Stimulated activated CD8-positive, alpha-beta memory T cell treated with anti-CD3 and anti-CD28 coated beads, Interleukin-12 subunit alpha, Interleukin-12 subunit beta, amount 100 ng/mL, for 24 hours (primary cell): ENCODE data around the gene SEMA3F.
A peak's percentile ranks its signal among the peaks of the same experiment; 100 is the strongest.

ENCODE experiments used
- DNase-seq: peaks from one replicate; pipeline ENCODE4 v3.0.0-alpha.2; 2020; ENCODE audit errors: extremely low read depth

The SEMA3F gene

DNA sequence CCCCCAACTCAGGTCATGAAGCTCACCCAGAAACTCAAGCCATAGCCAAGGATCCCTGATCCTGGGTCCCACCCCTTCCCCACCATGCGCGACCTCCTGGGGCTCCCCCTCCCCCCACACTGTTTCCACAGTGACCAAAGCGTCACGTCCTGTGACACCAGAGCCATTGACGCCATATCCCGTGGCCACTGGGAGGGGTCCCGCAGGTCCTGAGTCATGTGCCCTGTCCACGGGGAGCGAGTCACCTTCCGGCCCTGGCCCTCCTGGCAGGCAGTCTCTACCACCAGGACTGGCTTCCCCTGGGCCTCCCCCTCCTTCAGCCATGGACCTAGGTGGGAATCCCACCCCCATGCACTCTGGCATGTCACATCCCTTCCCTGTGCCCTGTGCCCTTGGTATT lies 15.6 kb downstream of the SEMA3F start:
- DNase-seq, result no peak

DNA sequence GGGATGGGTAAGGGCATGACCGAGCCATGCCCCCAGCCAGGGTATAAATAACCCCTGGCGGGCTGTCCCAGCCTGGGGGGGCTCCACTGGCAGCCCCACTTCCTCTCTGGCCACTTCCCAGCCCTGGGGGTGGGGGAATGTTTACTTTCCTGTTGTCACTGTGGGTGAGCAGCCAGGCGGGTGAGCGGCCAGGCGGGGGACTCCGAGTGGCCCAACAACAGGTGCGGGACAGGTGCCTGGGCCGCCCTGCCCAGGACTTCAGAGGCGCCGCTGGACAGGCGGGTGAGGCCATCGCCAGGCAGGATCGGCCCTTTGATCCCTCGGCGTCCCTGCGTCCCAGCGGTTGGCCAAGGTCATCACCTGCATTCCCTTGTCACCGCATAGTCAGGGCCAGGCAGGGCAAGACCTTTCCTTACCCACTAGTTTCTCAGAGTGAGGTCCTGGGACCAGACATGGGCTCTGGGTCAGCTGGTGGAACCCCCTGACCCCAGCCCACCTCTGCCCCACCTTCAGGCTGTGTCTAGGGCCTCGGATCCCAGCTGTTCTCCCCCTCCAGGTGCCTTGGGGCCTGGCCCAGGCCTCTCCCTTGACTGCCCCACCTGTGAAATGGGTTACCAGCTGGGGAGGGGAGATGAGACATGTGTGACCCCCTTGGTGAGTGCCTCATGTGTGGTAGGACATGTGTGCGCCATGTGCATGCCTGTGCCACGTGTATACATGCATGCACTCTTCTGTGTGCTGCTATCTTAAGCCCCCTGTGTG lies 16.6 kb downstream of the SEMA3F start:
- no peak for DNase-seq

DNA sequence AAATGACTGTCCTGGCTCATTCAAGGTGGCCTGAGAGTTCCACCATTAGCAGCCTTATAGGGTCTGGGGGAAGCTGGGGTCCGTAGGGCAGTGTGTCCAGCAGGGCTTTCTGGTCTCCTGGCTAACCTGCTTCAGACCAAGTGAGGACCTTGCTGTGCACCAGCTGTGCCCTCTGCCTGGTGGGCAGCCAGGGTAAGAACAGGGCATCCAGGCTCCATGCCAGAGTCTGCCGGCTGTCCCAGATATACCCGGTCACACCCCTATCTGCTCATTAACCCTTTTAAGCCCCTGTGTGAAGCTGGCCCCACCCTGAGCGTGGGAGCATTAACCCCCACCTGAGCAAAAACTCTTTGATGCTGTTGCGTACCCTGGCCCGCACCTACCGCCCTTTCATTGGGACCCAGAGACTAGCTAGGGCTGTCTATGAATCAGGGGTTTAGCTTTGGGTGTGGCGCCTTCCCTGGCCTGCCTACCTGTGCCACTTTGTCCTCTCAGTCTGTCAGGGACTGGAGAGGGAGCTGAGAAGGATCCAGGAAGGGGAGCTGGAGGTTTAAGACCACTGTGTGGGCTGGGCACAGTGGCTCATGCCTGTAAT lies 17.6 kb downstream of the SEMA3F start:
- DNase-seq, result no peak

DNA sequence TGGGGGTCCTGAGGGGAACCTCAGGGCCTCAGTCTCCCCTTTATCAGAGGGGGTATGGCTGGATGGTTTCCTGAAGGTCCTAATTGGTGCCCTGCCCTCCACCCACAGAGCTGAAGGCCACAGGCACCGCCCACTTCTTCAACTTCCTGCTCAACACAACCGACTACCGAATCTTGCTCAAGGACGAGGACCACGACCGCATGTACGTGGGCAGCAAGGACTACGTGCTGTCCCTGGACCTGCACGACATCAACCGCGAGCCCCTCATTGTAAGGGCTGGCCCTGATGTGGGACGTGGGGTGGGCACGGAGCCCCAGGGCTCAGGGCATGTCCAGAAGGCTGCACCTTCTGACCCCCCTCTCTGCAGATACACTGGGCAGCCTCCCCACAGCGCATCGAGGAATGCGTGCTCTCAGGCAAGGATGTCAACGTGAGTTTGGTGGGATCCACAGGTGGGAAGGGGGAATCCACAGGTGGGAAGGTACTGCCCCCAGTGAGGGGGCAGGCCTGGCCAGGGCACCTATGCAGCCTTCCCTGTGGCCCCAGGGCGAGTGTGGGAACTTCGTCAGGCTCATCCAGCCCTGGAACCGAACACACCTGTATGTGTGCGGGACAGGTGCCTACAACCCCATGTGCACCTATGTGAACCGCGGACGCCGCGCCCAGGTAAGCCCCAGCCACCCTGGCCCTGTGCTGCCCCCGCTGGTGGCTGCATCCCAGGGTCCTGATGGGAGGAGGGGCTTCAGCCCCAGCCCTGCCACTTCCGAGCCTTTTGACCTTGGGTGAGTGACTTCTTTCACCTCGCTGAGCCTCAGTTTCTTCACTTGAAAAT lies 18.8 kb downstream of the SEMA3F start:
- DNase-seq, result no peak

DNA sequence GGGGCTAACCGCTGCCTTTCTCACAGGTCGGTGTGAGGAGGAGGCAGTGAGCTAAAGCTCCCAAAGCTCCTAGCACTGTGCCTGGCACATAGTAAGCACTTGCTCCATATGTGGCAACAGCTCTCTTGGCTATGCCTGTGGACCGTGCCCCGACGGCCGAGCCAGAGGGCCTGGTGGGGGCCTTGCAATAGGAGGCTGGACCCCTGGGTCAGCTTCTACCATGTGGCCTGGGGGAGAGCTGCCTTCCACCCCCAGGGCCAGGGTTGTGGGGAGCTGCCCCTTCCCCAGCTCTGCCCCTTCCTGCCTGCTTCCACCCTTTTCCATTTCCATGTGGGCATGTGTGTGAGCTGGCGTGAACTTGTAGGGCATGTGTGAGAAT lies 19.4 kb downstream of the SEMA3F start:
- no peak for DNase-seq

DNA sequence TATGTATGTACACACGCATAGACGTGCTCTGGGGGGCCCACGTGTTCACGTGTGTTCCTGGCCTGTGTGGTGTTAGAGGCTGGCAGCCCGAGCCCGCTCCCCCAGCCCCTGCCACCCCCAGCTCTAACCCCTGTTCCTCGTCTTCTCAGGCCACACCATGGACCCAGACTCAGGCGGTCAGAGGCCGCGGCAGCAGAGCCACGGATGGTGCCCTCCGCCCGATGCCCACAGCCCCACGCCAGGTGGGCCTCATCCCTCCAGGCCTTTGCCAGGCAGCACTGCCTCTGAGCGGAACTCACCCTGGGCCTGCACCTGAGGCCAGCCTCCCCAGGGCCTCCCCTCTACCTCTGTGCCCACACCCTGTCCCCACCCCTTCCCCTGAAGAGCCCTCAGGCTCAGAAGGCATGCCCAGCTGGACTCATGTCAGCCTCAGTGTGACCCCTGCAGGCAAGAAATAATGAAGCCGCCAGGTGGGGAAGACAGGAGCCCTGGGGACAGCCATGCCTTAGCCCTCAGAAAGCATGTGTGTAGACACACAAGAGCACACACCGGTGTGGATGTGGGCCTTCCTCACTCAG lies 19.9 kb downstream of the SEMA3F start:
- DNase-seq, result no peak

DNA sequence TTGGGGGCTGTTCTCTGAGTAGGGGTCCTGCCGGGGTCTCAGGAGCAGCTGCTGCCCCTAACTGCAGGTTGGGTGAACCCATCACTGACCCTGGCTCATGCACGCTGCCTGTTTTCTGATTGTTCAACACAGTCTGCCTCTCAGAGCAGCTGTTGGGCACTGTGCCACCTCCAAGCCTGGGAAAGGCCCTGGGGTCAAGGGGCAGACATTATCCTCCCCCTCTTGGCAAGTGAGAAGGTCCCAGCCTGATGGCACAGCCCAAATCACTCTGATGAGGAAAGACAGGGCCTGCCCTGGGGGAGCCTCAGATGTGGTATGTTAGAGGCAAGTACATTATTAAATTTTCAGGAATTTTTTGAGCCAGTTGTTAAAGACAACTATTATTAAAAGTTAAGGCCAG lies 22.2 kb downstream of the SEMA3F start:
- no peak for DNase-seq

DNA sequence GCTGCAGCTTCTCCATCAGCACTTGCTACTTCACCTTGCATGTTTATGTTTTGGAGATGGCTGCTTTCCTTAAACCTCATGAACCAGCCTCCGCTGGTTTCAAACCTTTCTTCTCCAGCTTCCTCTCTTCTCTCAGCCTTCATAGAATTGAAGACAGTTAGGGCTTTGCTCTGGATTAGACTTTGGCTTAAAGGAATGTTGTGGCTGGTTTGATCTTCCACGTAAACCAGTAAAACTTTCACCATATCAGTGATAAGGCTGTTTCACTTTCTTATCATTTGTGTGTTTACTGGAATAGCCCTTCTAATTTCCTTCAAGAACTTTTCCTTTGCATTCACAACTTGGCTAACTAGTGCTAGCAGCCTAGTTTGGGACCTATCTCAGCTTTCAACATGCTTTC lies 24.6 kb downstream of the SEMA3F start:
- DNase-seq, result no peak

DNA sequence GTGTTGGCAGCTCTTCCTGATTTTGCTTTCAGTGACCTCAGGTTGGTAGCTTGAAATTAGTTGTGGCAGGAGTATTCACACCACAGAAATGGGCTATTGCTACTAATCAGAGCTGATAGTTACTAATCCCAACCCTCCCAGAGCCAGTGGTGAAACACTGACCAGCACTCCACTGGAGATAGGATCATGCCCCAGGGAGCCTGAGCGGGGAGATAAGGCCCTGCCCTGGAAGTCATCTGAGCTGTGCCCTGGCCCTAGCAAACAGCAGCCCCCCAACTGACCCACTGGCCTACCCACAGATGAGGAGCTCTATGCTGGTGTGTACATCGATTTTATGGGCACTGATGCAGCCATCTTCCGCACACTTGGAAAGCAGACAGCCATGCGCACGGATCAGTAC lies 26.9 kb downstream of the SEMA3F start:
- no peak for DNase-seq

DNA sequence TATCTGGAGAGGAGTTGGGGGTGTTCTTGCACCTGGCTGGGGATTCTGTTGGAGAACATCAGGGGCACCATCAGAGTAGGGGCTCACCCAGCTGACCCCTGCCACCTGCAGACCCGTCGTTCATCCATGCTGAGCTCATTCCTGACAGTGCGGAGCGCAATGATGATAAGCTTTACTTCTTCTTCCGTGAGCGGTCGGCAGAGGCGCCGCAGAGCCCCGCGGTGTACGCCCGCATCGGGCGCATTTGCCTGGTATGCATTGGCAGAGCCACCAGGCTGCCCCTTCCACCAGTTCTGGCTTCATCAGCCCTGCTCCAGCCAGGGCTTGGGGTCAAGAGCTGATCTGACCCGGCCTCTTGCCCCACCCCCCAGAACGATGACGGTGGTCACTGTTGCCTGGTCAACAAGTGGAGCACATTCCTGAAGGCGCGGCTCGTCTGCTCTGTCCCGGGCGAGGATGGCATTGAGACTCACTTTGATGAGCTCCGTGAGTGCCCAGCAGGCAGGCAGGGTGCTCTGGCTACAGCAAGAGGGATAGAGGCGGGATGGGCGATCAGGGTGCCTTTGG lies 27.5 kb downstream of the SEMA3F start:
- no peak for DNase-seq

DNA sequence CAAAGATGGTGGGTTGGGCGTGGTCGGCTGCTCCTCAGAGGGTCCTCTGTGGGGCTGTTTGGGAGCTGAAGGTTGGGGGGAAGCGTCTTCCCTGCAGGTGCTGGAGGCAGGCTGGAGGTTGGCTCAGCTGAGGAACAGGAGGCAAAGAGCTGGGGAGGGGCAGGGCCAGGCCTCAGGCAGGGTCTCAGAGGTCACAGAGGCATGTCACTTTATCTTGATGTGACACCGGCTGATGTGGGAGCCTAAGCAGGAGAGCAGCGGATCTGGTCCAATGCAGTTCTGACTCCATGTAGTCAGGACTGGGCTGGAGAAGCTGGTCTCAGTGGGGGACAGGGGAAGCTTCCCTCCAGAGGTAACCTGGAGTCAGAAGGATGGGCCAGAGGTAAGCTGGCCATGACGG lies 28.6 kb downstream of the SEMA3F start:
- DNase-seq, result no peak

DNA sequence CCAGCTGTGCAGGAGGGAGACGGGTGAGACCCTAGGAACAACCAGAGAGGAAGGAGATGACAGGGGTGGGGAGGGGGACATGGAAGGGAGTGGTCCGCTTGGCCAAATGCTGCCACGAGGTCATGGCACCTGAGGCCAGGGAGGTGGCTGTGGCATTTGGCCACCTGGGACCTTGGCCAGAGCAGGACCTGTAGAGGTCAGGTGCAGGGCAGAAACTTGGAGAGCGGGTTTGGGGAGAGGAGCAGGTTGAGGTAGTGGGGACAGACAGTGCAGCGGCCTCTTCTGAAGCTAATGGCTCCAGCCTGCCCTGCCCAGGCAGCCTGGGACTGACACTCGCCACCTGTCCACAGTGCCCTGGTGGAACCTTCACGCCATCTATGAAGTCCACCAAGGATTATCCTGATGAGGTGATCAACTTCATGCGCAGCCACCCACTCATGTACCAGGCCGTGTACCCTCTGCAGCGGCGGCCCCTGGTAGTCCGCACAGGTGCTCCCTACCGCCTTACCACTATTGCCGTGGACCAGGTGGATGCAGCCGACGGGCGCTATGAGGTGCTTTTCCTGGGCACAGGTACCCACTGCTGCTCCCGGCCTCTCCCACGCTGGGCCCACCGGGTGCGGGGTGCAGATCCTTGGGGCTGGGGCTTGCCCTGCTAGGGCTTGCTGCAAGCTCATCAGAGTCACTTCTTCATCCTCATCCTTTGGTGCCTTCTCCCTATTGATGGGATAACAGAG lies 29.3 kb downstream of the SEMA3F start:
- no peak for DNase-seq

DNA sequence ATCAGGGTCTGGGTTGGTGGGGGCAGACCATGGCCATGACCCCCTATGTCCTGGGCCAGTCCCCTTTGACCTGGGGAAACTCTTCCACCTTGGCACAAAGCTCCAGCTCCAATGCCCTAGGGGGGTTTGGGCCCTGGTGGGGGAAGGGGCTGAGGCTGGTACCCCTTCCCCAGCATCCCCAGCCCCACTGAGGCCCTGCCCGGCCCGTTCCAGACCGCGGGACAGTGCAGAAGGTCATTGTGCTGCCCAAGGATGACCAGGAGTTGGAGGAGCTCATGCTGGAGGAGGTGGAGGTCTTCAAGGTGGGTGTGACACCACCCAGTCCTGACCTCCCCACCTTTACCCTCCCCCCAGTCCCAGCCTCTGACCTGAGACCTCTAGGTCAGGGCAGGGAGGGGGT lies 30.1 kb downstream of the SEMA3F start:
- no peak for DNase-seq

DNA sequence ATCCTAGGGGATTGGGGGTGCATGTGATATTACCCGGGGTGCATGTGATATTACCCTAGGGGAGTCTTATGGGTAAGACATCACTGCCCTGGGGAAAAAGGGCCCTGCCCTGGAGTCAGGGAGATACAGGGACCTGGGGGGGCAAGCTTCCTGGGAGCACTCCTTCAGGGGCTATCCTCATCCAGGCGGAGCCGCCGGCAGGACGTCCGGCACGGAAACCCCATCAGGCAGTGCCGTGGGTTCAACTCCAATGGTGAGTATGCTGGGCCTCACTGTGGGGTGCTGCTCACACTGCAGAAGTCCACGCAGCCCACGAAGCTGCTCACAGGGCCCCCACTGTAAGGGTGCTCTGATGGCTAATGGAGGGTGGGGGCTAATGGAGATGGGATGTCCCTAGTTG lies 31.0 kb downstream of the SEMA3F start:
- DNase-seq, result no peak

DNA sequence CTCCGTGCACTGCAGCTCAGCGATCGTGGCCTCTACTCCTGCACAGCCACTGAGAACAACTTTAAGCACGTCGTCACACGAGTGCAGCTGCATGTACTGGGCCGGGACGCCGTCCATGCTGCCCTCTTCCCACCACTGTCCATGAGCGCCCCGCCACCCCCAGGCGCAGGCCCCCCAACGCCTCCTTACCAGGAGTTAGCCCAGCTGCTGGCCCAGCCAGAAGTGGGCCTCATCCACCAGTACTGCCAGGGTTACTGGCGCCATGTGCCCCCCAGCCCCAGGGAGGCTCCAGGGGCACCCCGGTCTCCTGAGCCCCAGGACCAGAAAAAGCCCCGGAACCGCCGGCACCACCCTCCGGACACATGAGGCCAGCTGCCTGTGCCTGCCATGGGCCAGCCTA lies 32.6 kb downstream of the SEMA3F start:
- DNase-seq, result no peak

DNA sequence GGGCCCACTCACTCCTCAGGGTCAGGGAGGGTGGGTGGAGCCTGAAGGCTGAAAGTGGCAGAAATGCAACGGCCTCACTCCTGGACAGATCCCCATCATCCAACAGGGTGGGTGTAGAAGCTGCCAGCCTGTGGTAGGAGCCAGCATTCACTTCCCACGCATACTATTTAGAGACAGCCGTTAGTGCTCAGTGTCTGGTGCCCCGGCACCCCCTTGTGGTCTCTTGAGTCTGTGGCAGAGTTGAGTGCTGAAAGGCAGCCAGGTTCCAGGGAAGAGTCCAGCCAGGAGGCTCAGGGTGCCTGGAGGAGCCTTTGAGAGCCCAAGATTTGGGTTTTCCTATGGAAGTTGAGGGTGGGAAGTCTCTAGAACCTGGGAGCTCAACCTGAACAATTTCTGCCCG lies 34.1 kb downstream of the SEMA3F start:
- no peak for DNase-seq

DNA sequence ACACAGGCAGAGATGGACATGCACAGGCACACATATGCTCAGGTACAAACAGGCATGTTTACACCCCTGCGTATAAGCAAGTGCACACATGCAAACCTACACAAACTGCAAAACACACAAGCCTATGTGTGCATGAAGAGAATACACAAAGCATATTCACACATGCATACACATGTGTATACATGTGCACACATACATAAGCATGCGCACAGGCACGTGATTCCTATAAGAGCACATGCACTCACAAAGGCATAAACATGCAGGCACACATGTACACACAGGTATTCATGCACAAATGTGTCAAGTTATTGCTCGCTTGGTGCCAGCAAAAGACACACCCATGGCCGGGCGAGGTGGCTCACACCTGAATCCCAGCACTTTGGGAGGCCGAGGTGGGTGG lies 34.9 kb downstream of the SEMA3F start:
- DNase-seq, result no peak

DNA sequence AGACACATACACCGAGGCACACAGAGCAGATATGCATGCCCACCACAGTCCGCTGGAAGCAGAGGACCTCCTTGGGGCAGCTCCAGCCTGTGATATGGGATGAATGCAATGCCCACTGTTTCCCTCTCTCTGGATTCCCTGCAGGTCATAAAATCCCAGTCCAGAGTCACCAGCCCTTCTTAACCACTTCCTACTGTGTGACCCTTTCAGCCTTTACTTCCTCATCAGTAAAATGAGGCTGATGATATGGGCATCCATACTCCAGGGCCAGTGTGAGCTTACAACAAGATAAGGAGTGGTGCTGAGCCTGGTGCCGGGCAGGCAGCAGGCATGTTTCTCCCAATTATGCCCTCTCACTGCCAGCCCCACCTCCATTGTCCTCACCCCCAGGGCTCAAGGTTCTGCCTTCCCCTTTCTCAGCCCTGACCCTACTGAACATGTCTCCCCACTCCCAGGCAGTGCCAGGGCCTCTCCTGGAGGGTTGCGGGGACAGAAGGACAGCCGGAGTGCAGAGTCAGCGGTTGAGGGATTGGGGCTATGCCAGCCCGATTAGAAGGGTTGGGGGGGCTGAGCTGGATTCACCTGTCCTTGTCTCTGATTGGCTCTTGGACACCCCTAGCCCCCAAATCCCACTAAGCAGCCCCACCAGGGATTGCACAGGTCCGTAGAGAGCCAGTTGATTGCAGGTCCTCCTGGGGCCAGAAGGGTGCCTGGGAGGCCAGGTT lies 36.0 kb downstream of the SEMA3F start, which contains the start of gene GNAT1:
TSS of gene GNAT1 (plus strand) at position 675 of the 725 bp plus-strand sequence. CDS start 116 bp downstream, outside the sequence.
- no peak for DNase-seq

DNA sequence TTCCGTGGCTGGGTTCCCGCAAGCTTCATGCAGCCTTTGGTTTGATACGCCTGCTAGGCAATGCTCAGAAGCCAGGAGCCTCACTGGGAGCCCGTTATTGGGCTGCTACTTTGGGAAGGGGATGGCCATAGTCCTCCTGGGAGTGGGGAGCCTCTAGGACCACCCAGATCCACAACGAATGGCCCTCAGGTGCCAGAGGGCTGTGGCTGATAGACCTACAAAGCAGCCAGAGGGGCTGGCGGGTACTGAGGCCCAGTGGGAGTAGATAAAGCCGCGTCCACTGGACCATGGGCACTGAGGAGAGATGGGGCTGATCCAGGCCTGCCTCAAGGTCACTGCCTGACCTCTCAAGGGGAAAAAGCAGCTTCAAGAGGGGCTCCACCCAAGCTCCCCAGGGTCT lies 37.0 kb downstream of the SEMA3F start:
- no peak for DNase-seq

DNA sequence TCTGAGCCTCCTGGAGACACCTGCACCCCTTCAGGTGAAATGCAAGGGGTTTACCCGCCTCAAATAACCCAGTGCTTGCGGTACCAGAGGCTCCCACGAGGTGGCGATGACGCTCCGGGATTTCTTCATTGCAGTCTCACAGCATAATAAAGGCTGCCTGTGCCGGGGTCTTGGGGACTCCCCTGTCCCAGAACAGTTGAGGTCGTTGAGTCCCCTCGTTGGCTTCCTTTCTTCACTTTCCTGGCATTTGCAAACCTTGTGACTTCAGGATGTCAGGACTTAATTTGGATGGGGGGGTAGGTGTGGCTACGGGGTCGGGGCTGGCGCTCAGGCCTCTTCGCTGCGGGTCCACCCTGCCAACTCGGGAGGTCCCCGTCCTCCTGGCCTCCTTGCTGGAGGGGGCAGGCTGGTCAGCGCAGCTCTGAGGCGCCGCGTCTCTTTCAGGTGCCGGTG lies 37.6 kb downstream of the SEMA3F start:
- peak; percentile 39 for DNase-seq

DNA sequence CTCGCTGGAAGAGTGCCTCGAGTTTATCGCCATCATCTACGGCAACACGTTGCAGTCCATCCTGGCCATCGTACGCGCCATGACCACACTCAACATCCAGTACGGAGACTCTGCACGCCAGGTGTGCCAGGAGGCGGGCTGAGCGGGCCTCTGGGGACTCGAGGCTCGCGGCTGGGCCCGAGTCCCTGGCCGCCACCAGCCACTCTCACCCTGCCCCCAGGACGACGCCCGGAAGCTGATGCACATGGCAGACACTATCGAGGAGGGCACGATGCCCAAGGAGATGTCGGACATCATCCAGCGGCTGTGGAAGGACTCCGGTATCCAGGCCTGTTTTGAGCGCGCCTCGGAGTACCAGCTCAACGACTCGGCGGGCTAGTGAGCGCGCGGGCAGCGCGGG lies 38.2 kb downstream of the SEMA3F start:
- DNase-seq, result no peak
